Hepatocyte (in vitro differentiated cells): ENCODE measurements around the gene NTNG1. TPM values are rescaled to one million over a fixed set of nuclear protein-coding genes. Genes with fewer than 3 reads are reported as not detected.

Source experiments
- DNase-seq: peaks from one replicate; pipeline ENCODE4 v3.0.0-alpha.2; 2016; ENCODE audit warnings: low spot score
- H2AFZ ChIP-seq: fragments of 200-600 bp; sonication (generic); 2 replicates; pipeline ENCODE4 v1.6.0; 2016; ENCODE audit warnings: antibody characterized with exemption, mild to moderate bottlenecking
- H3K27ac ChIP-seq: fragments of 200-600 bp; sonication (generic); 2 replicates; pipeline ENCODE4 v1.5.1; 2016; ENCODE audit warnings: mild to moderate bottlenecking
- H3K27me3 ChIP-seq: fragments of 200-600 bp; sonication (generic); 2 replicates; pipeline ENCODE4 v1.6.1; 2016
- H3K36me3 ChIP-seq: fragments of 200-600 bp; sonication (generic); replicated peaks from 2 replicates; pipeline ENCODE4 v1.5.1; 2016; ENCODE audit warnings: low read depth; ENCODE audit not compliant: insufficient read depth
- H3K4me1 ChIP-seq: fragments of 200-600 bp; sonication (generic); 2 replicates; pipeline ENCODE4 v1.5.1; 2016; ENCODE audit warnings: mild to moderate bottlenecking, moderate library complexity; ENCODE audit not compliant: insufficient read depth
- H3K4me2 ChIP-seq: fragments of 200-600 bp; sonication (generic); 2 replicates; pipeline ENCODE4 v1.6.0; 2016
- H3K4me3 ChIP-seq: fragments of 200-600 bp; sonication (generic); 2 replicates; pipeline ENCODE4 v1.5.1; 2016; ENCODE audit warnings: mild to moderate bottlenecking
- H3K79me2 ChIP-seq: fragments of 200-600 bp; sonication (generic); 2 replicates; pipeline ENCODE4 v1.6.0; 2017; ENCODE audit warnings: mild to moderate bottlenecking
- H3K9me2 ChIP-seq: fragments of 200-600 bp; sonication (generic); replicated peaks from 2 replicates; pipeline ENCODE4 v1.6.0; 2017; ENCODE audit warnings: mild to moderate bottlenecking; ENCODE audit not compliant: insufficient read depth
- H3K9me3 ChIP-seq: fragments of 200-600 bp; sonication (generic); 2 replicates; pipeline ENCODE4 v1.5.1; 2016; ENCODE audit warnings: low read depth, mild to moderate bottlenecking
- H4K20me1 ChIP-seq: fragments of 200-600 bp; sonication (generic); 2 replicates; pipeline ENCODE4 v1.6.0; 2016; ENCODE audit warnings: mild to moderate bottlenecking; ENCODE audit not compliant: insufficient read depth, poor library complexity, severe bottlenecking
- EZH2 ChIP-seq: fragments of 200-600 bp; sonication (generic); IDR thresholded peaks from 2 replicates; pipeline ENCODE4 v1.6.1; 2016; ENCODE audit warnings: antibody characterized with exemption, mild to moderate bottlenecking, borderline replicate concordance
- EZH2phosphoT487 ChIP-seq: fragments of 200-600 bp; sonication (generic); IDR thresholded peaks from one replicate; pipeline ENCODE4 v1.6.1; 2018; ENCODE audit warnings: antibody characterized with exemption, mild to moderate bottlenecking, low read depth, moderate library complexity; ENCODE audit not compliant: unreplicated experiment, severe bottlenecking
- WGBS: methylation state at CpG from one replicate; pipeline ENCODE4 v1.1.6; 2016; ENCODE audit warnings: low lambda C conversion rate; ENCODE audit errors: missing lambda C conversion rate; 5-methylcytosine and 5-hydroxymethylcytosine counted together
- polyA plus RNA-seq: library from polyadenylated mRNA; unstranded; fragments of >200 nt; fragmentation: Nextera tagmentation; extraction: Ambion mirVana; gene quantifications from 2 replicates; pipeline ENCODE4 v1.2.1, GENCODE V29; 2016
- total RNA-seq: library from RNA; depleted of rRNA; stranded (reverse); fragments of >200 nt; gene quantifications from 2 replicates; pipeline ENCODE4 v1.2.3, GENCODE V29; 2014
- TF ChIP-seq, protein P1 (sequence below): fragments of 200-600 bp; sonication (generic); IDR thresholded peaks from 2 replicates; pipeline ENCODE4 v1.5.1; 2016; ENCODE audit warnings: antibody characterized with exemption, mild to moderate bottlenecking; ENCODE audit not compliant: poor library complexity

The NTNG1 gene
- total and polyA plus RNA-seq, 2 experiments from 2014 or later = 1.4 to 3.9 TPM

DNA sequence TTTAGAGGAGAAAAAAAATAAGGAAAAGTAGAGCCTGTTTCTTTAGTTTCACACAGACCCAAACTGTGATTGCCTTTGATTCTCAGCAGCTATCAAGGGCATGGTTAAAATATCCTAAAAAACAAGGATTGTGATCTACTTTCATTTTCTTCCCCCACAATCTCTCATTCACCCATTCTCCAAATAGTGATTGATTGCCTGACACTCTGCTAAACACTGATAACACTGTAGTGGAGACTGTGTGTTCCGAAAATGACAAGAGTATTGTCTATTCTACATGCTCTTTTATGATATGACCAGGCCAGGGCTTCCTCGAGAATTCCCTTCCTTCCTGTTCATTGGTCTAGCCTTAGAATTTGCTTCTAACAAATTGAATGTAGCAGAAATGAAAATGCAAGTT is 44.1 kb upstream of the NTNG1 start:
- H2AFZ ChIP-seq = no peak overlapping the region
- H3K9me3 ChIP-seq = no peaks in the 10 kb centered on the region
- WGBS = 62% methylated on average over 2 of the region's 2 CpGs

DNA sequence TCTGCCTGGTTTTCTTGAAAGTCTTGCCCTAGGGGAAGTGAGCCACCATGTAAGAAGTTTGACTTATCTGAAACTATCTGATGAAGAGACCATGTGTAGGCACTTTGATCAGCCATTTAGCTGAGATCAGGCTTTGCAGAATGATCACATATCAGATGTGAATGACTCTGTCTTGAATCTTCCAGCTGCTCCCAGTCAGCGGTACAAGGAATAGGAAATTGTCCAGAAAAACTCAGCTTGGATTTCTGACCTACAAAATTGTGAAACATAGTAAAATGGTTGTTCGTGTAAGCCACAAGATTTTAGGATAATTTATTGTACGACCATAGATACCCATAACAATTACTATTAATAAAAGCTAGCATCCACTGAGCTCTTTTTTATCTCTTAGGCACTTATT is 41.9 kb upstream of the NTNG1 start:
- no peaks in the 10 kb centered on the region for H3K9me2 ChIP-seq
- TF ChIP-seq EZH2phosphoT487 (no peak), EZH2 (no peak)
- TF ChIP-seq, protein P1, sequence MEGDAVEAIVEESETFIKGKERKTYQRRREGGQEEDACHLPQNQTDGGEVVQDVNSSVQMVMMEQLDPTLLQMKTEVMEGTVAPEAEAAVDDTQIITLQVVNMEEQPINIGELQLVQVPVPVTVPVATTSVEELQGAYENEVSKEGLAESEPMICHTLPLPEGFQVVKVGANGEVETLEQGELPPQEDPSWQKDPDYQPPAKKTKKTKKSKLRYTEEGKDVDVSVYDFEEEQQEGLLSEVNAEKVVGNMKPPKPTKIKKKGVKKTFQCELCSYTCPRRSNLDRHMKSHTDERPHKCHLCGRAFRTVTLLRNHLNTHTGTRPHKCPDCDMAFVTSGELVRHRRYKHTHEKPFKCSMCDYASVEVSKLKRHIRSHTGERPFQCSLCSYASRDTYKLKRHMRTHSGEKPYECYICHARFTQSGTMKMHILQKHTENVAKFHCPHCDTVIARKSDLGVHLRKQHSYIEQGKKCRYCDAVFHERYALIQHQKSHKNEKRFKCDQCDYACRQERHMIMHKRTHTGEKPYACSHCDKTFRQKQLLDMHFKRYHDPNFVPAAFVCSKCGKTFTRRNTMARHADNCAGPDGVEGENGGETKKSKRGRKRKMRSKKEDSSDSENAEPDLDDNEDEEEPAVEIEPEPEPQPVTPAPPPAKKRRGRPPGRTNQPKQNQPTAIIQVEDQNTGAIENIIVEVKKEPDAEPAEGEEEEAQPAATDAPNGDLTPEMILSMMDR = no peak
- H3K36me3 ChIP-seq = no peaks in the 10 kb centered on the region
- H3K4me3 ChIP-seq = no peak overlapping the region
- no peaks in the 10 kb centered on the region for H4K20me1 ChIP-seq
- no peak for DNase-seq
- WGBS = 94% methylated on average over 3 of the region's 3 CpGs
- H3K9me3 ChIP-seq = no peaks in the 10 kb centered on the region
- no peak overlapping the region for H3K27ac ChIP-seq
- no peaks in the 10 kb centered on the region for H3K4me1 ChIP-seq
- H2AFZ ChIP-seq = no peak overlapping the region
- no peaks in the 10 kb centered on the region for H3K27me3 ChIP-seq
- H3K79me2 ChIP-seq = no peaks in the 10 kb centered on the region
- H3K4me2 ChIP-seq = no peak overlapping the region

More for the DNA sequence above, 44.1 kb upstream of the NTNG1 start:
- Histone ChIP-seq H3K79me2 (no peaks in the 10 kb centered on the region), H3K9me2 (no peaks in the 10 kb centered on the region), H3K36me3 (no peaks in the 10 kb centered on the region), H4K20me1 (no peaks in the 10 kb centered on the region), H3K4me1 (no peaks in the 10 kb centered on the region), H3K4me2 (no peak overlapping the region), H3K27me3 (no peaks in the 10 kb centered on the region), H3K27ac (no peak overlapping the region), H3K4me3 (no peak overlapping the region)
- TF ChIP-seq EZH2phosphoT487 (no peak), EZH2 (no peak)
- TF ChIP-seq, protein P1 = no peak
- no peak for DNase-seq

DNA sequence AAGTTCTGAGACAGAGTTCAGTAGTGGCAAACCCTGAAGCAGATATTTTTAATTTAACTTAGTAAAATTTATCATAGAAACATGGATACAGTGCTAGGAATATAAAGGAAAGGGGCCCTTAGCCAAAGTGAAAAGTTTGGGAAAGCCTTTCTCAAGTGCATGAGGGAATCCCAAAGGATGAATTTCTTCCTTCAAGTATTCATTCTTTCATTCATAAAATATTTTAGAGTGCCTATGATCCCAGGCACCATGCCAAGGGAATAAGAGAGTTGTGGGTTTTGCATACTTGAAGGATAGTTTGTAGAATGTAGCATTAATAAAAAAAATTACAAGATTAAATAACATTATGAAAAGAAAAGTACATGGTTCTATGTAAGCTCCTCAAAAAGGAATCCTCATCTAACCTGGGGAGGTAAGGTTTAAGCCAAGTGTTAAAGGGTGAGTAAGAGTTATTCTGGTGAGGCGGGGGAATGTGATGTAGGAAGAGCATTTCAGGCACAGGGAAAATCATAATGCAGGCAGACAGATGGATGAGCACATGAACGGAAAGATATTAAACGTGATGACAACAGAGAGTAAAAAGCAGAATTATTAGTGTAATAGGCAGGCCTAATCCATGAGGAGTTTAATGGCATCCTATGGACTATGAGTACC is 40.4 kb upstream of the NTNG1 start:
- Histone ChIP-seq H4K20me1 (no peaks in the 10 kb centered on the region), H3K4me3 (no peak overlapping the region), H3K4me1 (no peaks in the 10 kb centered on the region), H2AFZ (no peak overlapping the region), H3K27me3 (no peaks in the 10 kb centered on the region), H3K9me2 (no peaks in the 10 kb centered on the region), H3K36me3 (no peaks in the 10 kb centered on the region), H3K27ac (no peak overlapping the region), H3K4me2 (no peak overlapping the region), H3K9me3 (no peaks in the 10 kb centered on the region), H3K79me2 (no peaks in the 10 kb centered on the region)
- DNase-seq = no peak
- no peak for TF ChIP-seq EZH2phosphoT487
- WGBS = 81% methylated on average over 3 of the region's 3 CpGs

DNA sequence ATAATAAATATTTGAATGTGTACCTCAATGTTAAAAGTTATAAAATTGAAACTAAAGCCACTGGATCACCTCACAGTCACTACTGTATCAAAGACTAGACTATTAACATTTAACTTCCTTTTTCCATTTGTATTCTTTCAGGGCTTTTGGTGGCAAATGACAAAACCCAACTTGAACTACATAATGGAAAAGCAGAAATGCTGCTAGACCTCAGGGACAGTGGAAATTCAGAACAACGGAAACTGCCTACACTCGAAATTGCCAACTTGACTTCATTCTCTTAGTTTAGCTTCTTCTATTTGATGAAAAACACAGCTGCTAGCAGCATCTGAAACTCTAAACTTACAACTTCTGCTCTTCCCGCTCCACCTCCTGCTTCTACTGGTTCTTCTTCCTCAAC is 34.9 kb upstream of the NTNG1 start:
- H4K20me1 ChIP-seq = no peaks in the 10 kb centered on the region
- no peaks in the 10 kb centered on the region for H3K36me3 ChIP-seq
- no peak overlapping the region for H3K4me2 ChIP-seq
- no peaks in the 10 kb centered on the region for H3K4me1 ChIP-seq
- H3K27me3 ChIP-seq = no peaks in the 10 kb centered on the region
- no peak overlapping the region for H3K4me3 ChIP-seq
- H3K27ac ChIP-seq = no peak overlapping the region
- WGBS = 94% methylated on average over 3 of the region's 3 CpGs
- no peaks in the 10 kb centered on the region for H3K9me2 ChIP-seq
- no peak overlapping the region for H2AFZ ChIP-seq
- DNase-seq = no peak
- TF ChIP-seq, protein P1 = no peak
- TF ChIP-seq EZH2phosphoT487 = no peak
- TF ChIP-seq EZH2 = no peak
- H3K9me3 ChIP-seq = no peaks in the 10 kb centered on the region
- H3K79me2 ChIP-seq = no peaks in the 10 kb centered on the region
